ENCODE measurements around the gene SMPD3.
A peak's percentile ranks its signal among the peaks of the same experiment; 100 is the strongest.

SMPD3 gene

GRCh38 chr16:68466174-68466573 lies 17.9 kb upstream of the SMPD3 start:
- no peak overlapping the region for H3K4me3 ChIP-seq (replicated peaks; ENCODE audit: insufficient read depth, low read length)
- TF ChIP-seq CTCF (IDR thresholded peaks at IDR 0.05; ENCODE audit: insufficient read depth, low read length) (no peak), POLR2AphosphoS5 (IDR thresholded peaks at IDR 0.05; ENCODE audit: low read depth) (no peak), GABPA (IDR thresholded peaks at IDR 0.05; ENCODE audit: low read depth) (no peak), SPI1 (IDR thresholded peaks at IDR 0.05; ENCODE audit: borderline replicate concordance, low read depth) (no peak), REST (IDR thresholded peaks at IDR 0.05; ENCODE audit: insufficient replicate concordance, low read depth) (no peak)
- H3K27me3 ChIP-seq (ENCODE audit: insufficient read depth, poor library complexity, severe bottlenecking): no peaks in the 10 kb centered on the region
- no peak overlapping the region for H3K27ac ChIP-seq (replicated peaks)
- peak in 1 of 2 experiments; percentile 18 for DNase-seq (ENCODE audit: low read depth in 1 of 2, low spot score in 1 of 2)

- Histone ChIP-seq H3K27me3 (ENCODE audit: insufficient read depth, poor library complexity, severe bottlenecking) (no peaks in the 10 kb centered on the region), H3K27ac (replicated peaks) (no peak overlapping the region)
- TF ChIP-seq POLR2AphosphoS5 (IDR thresholded peaks at IDR 0.05; ENCODE audit: low read depth) (no peak), REST (IDR thresholded peaks at IDR 0.05; ENCODE audit: insufficient replicate concordance, low read depth) (no peak), GABPA (IDR thresholded peaks at IDR 0.05; ENCODE audit: low read depth) (no peak), SPI1 (IDR thresholded peaks at IDR 0.05; ENCODE audit: borderline replicate concordance, low read depth) (no peak), CTCF (IDR thresholded peaks at IDR 0.05; ENCODE audit: insufficient read depth, low read length) (no peak)
Observed at GRCh38 chr16:68463904-68464303, 15.6 kb upstream of the SMPD3 start.

GRCh38 chr16:68460067-68460466 lies 11.8 kb upstream of the SMPD3 start:
- TF ChIP-seq SPI1 (IDR thresholded peaks at IDR 0.05; ENCODE audit: borderline replicate concordance, low read depth) (no peak), POLR2AphosphoS5 (IDR thresholded peaks at IDR 0.05; ENCODE audit: low read depth) (no peak), REST (IDR thresholded peaks at IDR 0.05; ENCODE audit: insufficient replicate concordance, low read depth) (no peak), GABPA (IDR thresholded peaks at IDR 0.05; ENCODE audit: low read depth) (no peak), CTCF (IDR thresholded peaks at IDR 0.05; ENCODE audit: insufficient read depth, low read length) (no peak)
- Histone ChIP-seq H3K4me3 (replicated peaks; ENCODE audit: insufficient read depth, low read length) (no peak overlapping the region), H3K27ac (replicated peaks) (no peak overlapping the region), H3K27me3 (ENCODE audit: insufficient read depth, poor library complexity, severe bottlenecking) (no peaks in the 10 kb centered on the region)
- no peak for DNase-seq (ENCODE audit: low read depth in 1 of 2, low spot score in 1 of 2)

More at GRCh38 chr16:68463904-68464303, 15.6 kb upstream of the SMPD3 start:
- no peak for DNase-seq (ENCODE audit: low read depth in 1 of 2, low spot score in 1 of 2)
- H3K4me3 ChIP-seq (replicated peaks; ENCODE audit: insufficient read depth, low read length): no peak overlapping the region

Measured in HL-60 (cell line).